AG04449 (cell line): ENCODE results near the gene LAPTM5.

Experiments used
- CTCF ChIA-PET: fragments of 350-600 bp; formaldehyde crosslinking; extraction: SDS; loops from one replicate; lab custom pipeline; 2021; ENCODE audit warnings: antibody characterized with exemption; lab: Yijun Ruan, JAX
- POLR2A ChIA-PET: fragments of 400-600, 350-600 bp; formaldehyde crosslinking; extraction: SDS; loops from one replicate; lab custom pipeline; 2020; ENCODE audit warnings: antibody characterized with exemption, inconsistent platforms; lab: Yijun Ruan, JAX
- DNase-seq: peaks from one replicate; pipeline ENCODE4 v3.0.0-alpha.2; 2010; ENCODE audit warnings: low read depth, low spot score
- H3K4me3 ChIP-seq: 2 replicates; pipeline ENCODE4 v1.5.1; 2011; ENCODE audit warnings: low read depth, mild to moderate bottlenecking, control low read depth, low read length
- TF ChIP-seq, protein P1 (sequence below): IDR thresholded peaks from one replicate; pipeline ENCODE4 v1.5.1; 2011; ENCODE audit warnings: mild to moderate bottlenecking, moderate library complexity, low read length, control low read depth, inconsistent platforms; ENCODE audit not compliant: insufficient read depth; ENCODE audit errors: missing control alignments

Gene LAPTM5

DNA sequence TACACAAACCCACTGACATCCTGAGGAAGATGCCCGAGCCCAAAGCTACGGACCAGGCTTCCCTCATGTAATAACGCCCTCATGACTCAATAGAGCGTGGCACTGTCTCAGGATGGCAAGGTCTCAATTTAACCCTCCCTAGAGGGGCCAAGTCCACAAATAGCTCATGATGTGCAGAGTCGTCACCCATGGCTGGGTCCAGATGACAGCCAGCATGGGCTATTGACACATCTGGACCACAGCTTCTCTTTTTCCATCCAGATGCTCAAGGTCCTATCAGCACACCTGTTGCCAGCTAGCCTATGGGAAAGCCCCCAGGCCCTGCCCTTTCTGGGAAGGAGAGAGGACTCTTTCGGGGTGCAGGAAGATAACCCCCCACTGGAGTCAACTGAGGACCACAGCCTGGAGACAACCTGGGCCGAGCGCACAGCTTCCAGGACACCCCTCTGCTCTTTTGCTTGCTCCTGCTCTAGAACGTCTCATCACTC lies 2.8 kb downstream of the LAPTM5 start:
- ChIA-PET CTCF (interaction anchor here (1.1 to 7.6 kb wide), 3 partner anchors 9 to 35 kb away, joined by 4 to 83 read pairs (median 27); no protein-coding TSS in a partner anchor), POLR2A (no interaction called here)
- TF ChIP-seq, protein P1, sequence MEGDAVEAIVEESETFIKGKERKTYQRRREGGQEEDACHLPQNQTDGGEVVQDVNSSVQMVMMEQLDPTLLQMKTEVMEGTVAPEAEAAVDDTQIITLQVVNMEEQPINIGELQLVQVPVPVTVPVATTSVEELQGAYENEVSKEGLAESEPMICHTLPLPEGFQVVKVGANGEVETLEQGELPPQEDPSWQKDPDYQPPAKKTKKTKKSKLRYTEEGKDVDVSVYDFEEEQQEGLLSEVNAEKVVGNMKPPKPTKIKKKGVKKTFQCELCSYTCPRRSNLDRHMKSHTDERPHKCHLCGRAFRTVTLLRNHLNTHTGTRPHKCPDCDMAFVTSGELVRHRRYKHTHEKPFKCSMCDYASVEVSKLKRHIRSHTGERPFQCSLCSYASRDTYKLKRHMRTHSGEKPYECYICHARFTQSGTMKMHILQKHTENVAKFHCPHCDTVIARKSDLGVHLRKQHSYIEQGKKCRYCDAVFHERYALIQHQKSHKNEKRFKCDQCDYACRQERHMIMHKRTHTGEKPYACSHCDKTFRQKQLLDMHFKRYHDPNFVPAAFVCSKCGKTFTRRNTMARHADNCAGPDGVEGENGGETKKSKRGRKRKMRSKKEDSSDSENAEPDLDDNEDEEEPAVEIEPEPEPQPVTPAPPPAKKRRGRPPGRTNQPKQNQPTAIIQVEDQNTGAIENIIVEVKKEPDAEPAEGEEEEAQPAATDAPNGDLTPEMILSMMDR: no peak
- no peak for DNase-seq
- no peak overlapping the region for H3K4me3 ChIP-seq

DNA sequence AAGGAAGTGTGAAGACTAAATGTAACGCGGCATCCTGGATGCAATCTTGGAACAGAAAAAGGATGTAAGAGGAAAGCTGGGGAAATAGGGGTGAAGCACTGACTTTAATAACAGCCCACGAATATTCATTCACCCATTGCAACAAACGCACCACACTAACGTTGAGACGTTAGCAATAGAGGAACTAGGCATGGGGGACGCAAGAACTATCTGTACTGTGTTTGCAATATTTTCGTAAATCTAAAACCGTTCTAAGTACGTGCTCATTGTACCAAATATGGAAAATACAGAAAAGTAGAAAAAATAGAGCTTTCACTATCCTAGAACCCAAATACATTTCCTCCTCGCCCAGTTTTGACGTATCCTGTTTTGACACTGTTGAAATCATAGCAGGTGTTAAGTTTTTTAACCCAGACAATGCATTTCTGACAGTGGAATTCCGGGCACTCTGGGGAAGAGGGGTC lies 3.9 kb downstream of the LAPTM5 start:
- ChIA-PET POLR2A (no interaction called here), CTCF (interaction anchor here (1.0 to 7.6 kb wide), 2 partner anchors 24 to 27 kb away, joined by 3 to 83 read pairs; no protein-coding TSS in a partner anchor)
- TF ChIP-seq, protein P1: no peak
- DNase-seq: no peak
- no peak overlapping the region for H3K4me3 ChIP-seq

GRCh38 chr1:30753118-30753517 lies 4.5 kb downstream of the LAPTM5 start:
- TF ChIP-seq, protein P1: no peak
- ChIA-PET POLR2A (no interaction called here), CTCF (interaction anchor here (1.0 to 7.6 kb wide), 2 partner anchors 23 to 27 kb away, joined by 3 to 83 read pairs; no protein-coding TSS in a partner anchor)
- no peak for DNase-seq
- H3K4me3 ChIP-seq: no peak overlapping the region

DNA sequence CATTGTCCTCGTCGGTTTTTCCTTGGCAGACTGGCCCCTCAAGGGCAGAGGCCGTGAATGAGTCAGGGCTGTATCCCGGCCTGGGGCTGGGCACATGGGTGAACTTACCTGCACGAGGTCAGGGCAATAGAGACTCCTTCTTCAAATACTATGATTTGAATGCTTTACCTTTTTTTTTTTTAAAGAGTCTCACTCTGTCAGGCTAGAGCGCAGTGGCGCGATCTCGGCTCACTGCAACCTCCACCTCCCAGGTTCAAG lies 5.0 kb downstream of the LAPTM5 start:
- ChIA-PET CTCF (interaction anchor here (0.7 to 7.6 kb wide), 4 partner anchors 28 to 170 kb away, joined by 3 to 83 read pairs (median 4); no protein-coding TSS in a partner anchor), POLR2A (interaction anchor here (0.6 kb wide), 1 partner anchor 38 kb away, joined by 3 read pairs; no protein-coding TSS in a partner anchor)
- no peak overlapping the region for H3K4me3 ChIP-seq
- no peak for DNase-seq
- TF ChIP-seq, protein P1: no peak

DNA sequence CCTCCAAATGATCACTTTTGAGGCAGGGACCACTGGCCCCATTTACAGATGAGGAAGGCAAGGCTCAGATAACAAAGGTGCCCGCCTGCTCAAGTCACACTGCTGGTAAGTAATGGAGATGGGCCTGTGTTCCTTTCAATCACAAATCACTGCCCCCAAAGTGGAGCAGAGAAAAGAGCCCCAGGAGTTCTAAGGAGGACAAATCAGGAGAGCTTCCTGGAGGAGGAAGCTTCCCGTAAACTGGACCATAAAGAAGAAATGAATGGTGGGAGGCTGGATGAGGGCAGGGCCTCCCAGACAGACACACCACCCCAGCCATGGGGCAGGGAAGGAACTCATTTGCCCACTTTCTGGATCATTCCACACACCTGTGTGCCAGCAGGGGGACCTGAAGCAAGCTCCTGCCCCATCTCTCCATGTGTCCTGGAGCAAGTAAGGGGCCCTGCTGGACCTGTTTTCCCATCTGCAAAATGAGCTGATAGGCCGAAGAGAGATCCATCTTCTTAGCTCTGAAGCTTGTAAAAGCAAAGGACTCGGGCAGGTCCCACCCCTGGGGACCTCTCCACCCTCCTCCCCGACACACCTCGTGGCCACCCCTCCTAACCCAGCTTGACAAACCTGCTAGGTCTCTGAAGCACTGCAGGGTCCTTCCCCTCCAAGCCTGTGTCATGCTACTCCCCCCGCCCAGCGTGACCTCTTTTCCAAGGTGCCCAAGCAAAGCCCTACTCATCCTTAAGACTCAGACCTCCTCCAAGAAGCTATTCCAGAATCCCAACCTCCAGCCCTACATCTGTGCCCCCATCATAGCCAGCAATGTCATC lies 5.5 kb downstream of the LAPTM5 start:
- H3K4me3 ChIP-seq: no peak overlapping the region
- POLR2A ChIA-PET: interaction anchor here (0.6 kb wide), 1 partner anchor 38 kb away, joined by 3 read pairs; no protein-coding TSS in a partner anchor
- CTCF ChIA-PET: interaction anchor here (0.7 to 7.6 kb wide), 6 partner anchors 15 to 171 kb away, joined by 3 to 83 read pairs (median 3); no protein-coding TSS in a partner anchor
- TF ChIP-seq, protein P1: no peak
- no peak for DNase-seq
